ENCODE data around the gene GPC3.

- TF ChIP-seq CTCF (conservative IDR thresholded peaks at IDR 0.05) (no peak), EZH2 (IDR thresholded peaks at IDR 0.05; ENCODE audit: low read depth) (no peak)
Observed at GRCh38 chrX:133804072-133804471, 181.3 kb downstream of the GPC3 start.
